Progenitor cell of endocrine pancreas (in vitro differentiated cells): Measurements from ENCODE around the gene PHLDB1. TPM values are rescaled to one million over a fixed set of nuclear protein-coding genes. Genes with fewer than 3 reads are reported as not detected.
A peak's percentile ranks its signal among the peaks of the same experiment; 100 is the strongest.

Experiments used
- DNase-seq: peaks from one replicate; pipeline ENCODE4 v3.0.0; 2021; ENCODE audit warnings: low spot score; ENCODE audit not compliant: unreplicated experiment
- H3K27ac Mint-ChIP-seq: 2 replicates; pipeline ENCODE4 v1.8.0; 2021; ENCODE audit warnings: mild to moderate bottlenecking, moderate library complexity, mixed read lengths
- H3K27me3 Mint-ChIP-seq: 2 replicates; pipeline ENCODE4 v1.8.0; 2021; ENCODE audit warnings: mixed read lengths
- H3K36me3 Mint-ChIP-seq: 2 replicates; pipeline ENCODE4 v1.8.0; 2022; ENCODE audit warnings: mixed read lengths; ENCODE audit not compliant: insufficient read depth
- H3K4me1 Mint-ChIP-seq: 2 replicates; pipeline ENCODE4 v1.8.0; 2021; ENCODE audit warnings: low read depth, mixed read lengths
- H3K4me3 Mint-ChIP-seq: 2 replicates; pipeline ENCODE4 v1.8.0; 2021; ENCODE audit warnings: low read depth, mild to moderate bottlenecking, moderate library complexity, mixed read lengths
- H3K9me3 Mint-ChIP-seq: 2 replicates; pipeline ENCODE4 v1.8.0; 2021; ENCODE audit warnings: low read depth, mixed read lengths
- CTCF ChIP-seq: fragments of 200-600 bp; sonication (generic); IDR thresholded peaks from one replicate; pipeline ENCODE4 v1.5.0; 2021; ENCODE audit warnings: antibody characterized with exemption, mild to moderate bottlenecking; ENCODE audit not compliant: unreplicated experiment
- total RNA-seq: library from RNA; stranded (reverse); gene quantifications from 2 replicates; pipeline ENCODE4 v1.2.1, GENCODE V29; 2021

Gene PHLDB1
- total RNA-seq, 1 donor from 2014 or later, result 110 TPM

- TF ChIP-seq CTCF, result no peak
- no peak overlapping the region for H3K4me3 Mint-ChIP-seq
- peaks cover 11% of the 10 kb centered on the region for H3K9me3 Mint-ChIP-seq
- H3K27me3 Mint-ChIP-seq, result peaks cover 14% of the 10 kb centered on the region
- DNase-seq, result no peak
- H3K4me1 Mint-ChIP-seq, result no peaks in the 10 kb centered on the region
- no peak overlapping the region for H3K27ac Mint-ChIP-seq
- no peaks in the 10 kb centered on the region for H3K36me3 Mint-ChIP-seq
Observed at GRCh38 chr11:118666371-118666770, 59.0 kb downstream of the PHLDB1 start.

DNA sequence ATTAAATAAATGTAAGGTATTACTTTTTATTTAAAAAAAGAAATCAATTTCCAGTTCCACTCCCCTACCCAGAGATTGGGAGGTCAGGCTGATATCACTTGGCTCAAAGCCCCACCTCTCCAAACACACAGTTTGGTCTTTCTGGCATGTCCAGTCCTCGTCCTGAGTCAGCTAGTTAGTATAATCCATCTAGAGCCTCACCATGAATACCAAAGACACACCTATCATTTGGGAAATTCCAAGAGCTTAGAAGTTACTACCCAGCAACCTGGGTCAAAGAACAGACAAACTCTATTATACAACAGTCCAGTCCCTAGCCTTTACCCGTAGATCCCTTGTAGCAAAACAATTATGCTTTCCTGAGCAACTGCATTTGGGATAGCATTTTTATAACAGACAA is 62.6 kb downstream of the PHLDB1 start:
- no peak for TF ChIP-seq CTCF
- no peak overlapping the region for H3K4me3 Mint-ChIP-seq
- peaks cover 10% of the 10 kb centered on the region for H3K27me3 Mint-ChIP-seq
- no peak overlapping the region for H3K27ac Mint-ChIP-seq
- no peak for DNase-seq
- H3K4me1 Mint-ChIP-seq, result no peaks in the 10 kb centered on the region
- no peaks in the 10 kb centered on the region for H3K36me3 Mint-ChIP-seq
- peaks cover 14% of the 10 kb centered on the region for H3K9me3 Mint-ChIP-seq

- TF ChIP-seq CTCF, result no peak
- no peaks in the 10 kb centered on the region for H3K36me3 Mint-ChIP-seq
- DNase-seq, result no peak
- no peak overlapping the region for H3K27ac Mint-ChIP-seq
- peaks cover 10% of the 10 kb centered on the region for H3K27me3 Mint-ChIP-seq
- H3K9me3 Mint-ChIP-seq, result peaks cover 14% of the 10 kb centered on the region
- H3K4me3 Mint-ChIP-seq, result no peak overlapping the region
- no peaks in the 10 kb centered on the region for H3K4me1 Mint-ChIP-seq
Observed at GRCh38 chr11:118671254-118671653, 63.8 kb downstream of the PHLDB1 start.

DNA sequence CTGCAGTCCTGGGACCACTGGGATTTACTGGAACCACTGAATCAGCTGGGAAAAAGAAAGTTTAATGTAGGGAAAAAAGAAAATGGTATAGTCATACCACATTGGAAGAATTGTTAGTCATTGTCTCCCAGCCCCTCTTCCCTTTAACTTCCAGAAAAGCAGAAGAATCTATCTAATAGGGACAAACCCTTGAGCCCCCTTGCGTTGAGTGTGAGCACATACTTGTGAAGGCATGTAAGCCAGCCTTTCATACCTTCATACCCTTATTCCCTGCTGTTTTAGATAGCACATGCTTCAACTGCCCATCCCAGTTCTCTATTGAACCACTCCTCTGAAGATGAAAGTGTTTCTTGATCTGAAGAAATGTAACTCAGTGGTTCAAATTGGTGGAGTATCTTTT is 65.4 kb downstream of the PHLDB1 start:
- DNase-seq, result no peak
- peak; percentile 13 for TF ChIP-seq CTCF

DNA sequence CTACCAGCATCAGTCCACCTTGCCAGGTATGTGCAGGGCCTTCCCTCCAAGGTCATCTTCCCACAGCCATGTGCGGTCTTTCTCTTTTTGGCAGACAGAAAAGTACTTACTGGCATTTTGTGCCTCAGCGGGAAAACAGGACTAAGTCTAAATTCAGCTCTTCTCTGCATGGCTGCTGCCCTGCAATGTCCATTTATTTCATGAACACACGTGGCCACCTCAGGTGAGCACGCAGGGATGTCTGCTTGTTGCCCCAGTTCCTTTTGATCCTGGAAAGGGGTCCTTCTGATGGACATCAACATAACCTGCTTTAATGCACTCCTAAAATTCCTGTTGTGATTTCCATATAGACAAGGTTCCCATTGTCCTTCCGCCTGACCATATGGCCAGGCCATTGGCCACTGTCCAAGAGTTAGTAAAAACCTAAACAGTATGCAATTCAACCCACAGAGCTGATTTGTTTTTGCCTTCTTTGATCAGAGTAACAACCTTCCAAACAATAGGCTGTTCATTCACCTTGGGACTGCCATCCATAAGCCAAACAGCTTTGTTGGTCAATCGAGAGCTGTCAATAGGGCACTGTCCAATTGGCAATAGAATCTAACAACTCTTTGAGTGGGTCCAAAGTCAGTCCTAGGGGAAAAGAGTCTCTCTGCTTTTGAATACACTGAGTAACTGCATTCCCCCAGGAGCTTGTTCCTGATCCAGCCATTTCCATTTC is 66.1 kb downstream of the PHLDB1 start:
- H3K4me3 Mint-ChIP-seq, result no peak overlapping the region
- no peak for DNase-seq
- H3K4me1 Mint-ChIP-seq, result no peaks in the 10 kb centered on the region
- peaks cover 14% of the 10 kb centered on the region for H3K9me3 Mint-ChIP-seq
- TF ChIP-seq CTCF, result no peak
- no peak overlapping the region for H3K27ac Mint-ChIP-seq
- no peaks in the 10 kb centered on the region for H3K36me3 Mint-ChIP-seq
- H3K27me3 Mint-ChIP-seq, result peaks cover 10% of the 10 kb centered on the region

More for the DNA sequence above, 65.4 kb downstream of the PHLDB1 start:
- no peak overlapping the region for H3K27ac Mint-ChIP-seq
- no peaks in the 10 kb centered on the region for H3K36me3 Mint-ChIP-seq
- H3K4me1 Mint-ChIP-seq, result no peaks in the 10 kb centered on the region
- H3K27me3 Mint-ChIP-seq, result peaks cover 10% of the 10 kb centered on the region
- peaks cover 14% of the 10 kb centered on the region for H3K9me3 Mint-ChIP-seq
- H3K4me3 Mint-ChIP-seq, result no peak overlapping the region
